ENCODE data around the gene RIMBP2.
A peak's percentile ranks its signal among the peaks of the same experiment; 100 is the strongest.

The RIMBP2 gene

DNA sequence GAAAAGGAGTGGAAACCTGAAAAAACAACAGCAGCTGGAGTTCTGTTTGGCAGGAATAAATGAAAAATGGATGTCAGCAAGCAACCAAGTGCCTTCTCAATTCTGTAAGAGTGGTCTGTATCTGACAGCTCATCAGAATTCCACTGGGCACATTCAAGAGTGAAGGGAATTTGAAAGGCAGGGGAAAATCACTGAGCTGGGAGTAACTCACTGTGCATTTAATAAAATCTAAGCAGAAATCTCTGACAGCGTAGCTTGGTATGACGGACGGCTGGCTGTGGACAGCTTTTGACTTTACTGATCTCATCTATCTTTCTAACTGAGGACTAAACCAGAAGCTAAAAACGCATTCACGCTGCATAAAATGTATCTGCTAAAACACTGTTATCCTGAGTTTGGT lies 153.4 kb downstream of the RIMBP2 start:
- no peak for DNase-seq

DNA sequence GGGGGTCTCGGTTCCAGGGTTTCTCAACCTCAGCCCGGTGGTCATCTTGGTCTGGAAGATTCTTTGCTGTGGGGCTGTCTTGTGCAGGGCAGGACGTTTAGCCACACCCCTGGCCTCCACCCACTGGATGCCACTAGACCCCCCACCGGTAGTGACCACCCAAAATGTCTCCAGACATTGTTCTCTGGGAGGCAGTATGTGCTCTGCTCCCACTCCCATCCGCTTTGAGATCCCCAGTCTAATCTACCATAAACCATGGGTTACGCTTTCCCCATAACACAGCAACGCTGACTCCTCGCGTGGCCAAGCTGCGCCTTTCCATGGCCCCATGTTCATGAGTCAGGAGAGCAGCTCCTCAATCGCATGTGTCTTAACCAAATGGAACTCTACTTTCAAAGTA lies 155.8 kb downstream of the RIMBP2 start:
- no peak for DNase-seq

GRCh38 chr12:130559806-130560205 lies 156.3 kb downstream of the RIMBP2 start:
- DNase-seq, result no peak

DNA sequence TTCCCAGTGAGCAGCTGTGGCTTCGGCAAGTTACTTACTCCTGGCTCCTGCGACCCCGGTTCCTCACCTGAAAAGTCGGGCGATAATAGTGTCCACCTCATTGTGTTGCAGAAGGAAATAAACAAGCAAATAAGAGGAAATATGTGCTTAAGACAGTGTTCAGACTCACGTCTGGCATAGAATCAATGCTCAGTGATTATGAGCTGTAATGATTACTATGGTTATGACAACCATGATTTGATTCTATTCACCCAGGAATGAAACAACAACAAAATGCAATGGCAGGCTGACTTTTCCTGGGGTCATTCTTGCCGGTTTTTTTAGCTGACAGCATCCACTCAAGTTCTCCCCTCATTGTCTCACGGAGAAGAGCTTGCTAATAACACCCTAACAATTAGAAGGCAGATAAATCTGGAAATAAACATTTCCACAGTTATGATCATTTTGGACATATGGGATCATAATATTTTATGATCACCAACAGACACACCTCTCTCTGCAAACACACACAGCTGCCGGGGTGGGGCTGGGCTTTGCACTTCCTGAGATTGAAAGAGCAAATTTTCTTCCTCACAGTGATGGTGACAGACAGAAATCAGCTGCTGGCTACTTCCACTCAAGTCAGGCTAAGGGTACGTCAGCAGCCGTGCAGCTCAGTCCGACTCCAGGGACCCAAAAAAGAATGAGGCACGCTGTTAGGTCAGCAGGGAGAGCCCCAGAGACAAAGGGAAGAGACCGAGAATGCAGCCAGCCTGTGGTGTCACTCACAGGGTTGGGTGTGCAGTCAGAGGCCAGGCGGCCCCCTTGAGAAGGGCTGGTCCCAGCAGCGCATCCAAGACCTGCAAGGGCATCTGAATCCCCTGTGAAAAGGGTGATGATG lies 158.0 kb downstream of the RIMBP2 start:
- peak; percentile 11 for DNase-seq

DNA sequence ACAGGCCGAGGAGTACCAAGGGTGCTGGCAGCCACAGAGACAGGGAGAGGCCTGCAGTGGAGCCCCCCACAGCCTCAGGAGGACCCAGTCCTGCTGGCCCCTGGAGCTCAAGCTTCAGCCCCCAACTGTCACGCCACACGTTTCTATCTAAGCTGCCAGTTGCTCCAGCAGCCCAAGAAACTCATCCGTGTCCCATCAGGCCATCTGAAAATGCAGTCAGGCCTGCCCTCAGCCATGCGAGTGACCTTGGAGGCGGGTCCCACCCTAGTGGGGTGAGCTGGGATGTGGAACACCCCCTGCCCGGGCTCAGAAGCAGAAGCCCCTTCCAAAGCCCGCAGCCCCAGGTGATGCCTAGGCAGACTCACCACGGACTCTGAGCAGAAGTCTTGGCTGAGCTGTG lies 158.9 kb downstream of the RIMBP2 start:
- DNase-seq, result no peak

GRCh38 chr12:130556486-130557055 lies 159.5 kb downstream of the RIMBP2 start:
- DNase-seq, result no peak

DNA sequence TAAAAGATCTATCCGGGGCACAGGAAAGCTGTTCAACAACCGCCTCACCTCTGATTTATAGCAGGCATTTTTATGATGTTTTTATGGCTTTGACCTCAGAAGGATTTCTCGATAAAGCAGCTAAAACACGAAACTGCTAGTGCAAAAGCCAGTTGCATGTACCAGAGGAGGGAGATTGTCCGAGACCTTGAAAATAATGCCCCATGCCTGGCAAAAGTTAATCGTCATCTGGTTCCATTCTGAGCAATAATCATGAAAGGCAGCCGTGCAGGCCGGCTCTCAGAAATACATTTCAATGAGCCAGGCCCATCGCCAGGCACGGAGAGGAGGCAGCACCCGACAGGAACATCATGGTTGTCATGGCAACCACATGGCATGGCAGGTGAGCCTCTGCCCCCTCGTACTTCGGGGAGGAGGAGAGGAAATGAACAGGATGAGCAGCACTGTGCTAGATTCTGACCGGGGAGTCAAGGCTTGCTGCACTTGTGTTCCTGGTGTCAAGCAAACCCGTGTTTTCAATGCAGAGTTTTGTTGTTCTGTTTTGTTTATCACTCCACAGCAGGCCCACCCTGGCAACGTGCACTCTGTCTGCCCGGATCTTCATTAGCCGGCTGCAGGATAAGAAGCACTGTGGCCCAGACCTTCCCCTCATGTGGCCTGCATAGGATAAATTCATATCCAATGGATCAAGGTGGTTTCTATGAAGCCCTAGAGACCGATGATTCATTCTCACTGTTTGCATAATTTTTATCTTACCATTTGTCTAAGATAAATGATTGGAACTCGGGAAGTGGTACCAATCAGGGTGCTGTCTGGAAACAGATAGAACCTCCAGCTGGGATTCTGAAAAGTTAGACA lies 160.2 kb downstream of the RIMBP2 start:
- DNase-seq, result peak; percentile 87

GRCh38 chr12:130555221-130555620 lies 160.9 kb downstream of the RIMBP2 start:
- DNase-seq, result no peak

GRCh38 chr12:130552483-130552996 lies 163.6 kb downstream of the RIMBP2 start:
- DNase-seq, result no peak

DNA sequence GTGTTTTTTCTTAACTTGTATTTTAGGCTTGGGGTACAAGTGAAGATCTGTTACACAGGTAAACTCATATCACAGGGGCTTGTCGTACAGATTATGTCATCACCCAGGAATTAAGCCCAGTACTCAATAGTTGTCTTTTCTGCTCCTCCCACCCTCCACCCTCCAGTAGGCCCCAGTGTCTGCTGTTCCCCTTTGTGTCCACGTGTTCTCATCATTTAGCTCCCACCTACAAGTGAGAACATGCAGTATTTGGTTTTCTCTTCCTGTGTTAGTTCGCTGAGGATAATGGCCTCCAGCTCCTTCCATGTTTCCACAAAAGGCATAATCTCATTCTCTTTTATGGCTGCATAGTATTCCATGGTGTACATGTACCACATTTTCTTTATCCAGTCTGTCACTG lies 166.7 kb downstream of the RIMBP2 start:
- no peak for DNase-seq

GRCh38 chr12:130547480-130548155 lies 168.5 kb downstream of the RIMBP2 start:
- no peak for DNase-seq

DNA sequence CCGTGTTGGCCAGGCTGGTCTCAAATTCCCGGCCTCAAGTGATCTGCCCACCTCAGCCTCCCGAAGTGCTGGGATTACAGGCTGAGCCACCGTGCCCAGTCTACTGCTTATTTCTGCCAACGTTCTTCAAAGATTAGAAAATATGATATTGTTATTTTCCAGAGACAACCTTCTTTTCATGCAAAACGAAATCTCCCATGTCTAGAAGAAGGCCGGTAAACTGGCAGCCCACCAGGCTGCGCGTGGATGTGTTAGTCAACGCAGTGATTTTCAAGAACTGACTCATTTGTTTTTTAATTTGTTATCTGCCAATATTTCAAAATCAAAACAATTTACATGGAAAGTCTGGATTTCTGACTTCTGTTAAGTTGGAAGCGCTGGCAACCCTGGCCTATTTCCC lies 169.6 kb downstream of the RIMBP2 start:
- no peak for DNase-seq

- DNase-seq, result no peak
Measured at GRCh38 chr12:130545475-130545874, 170.6 kb downstream of the RIMBP2 start.

GRCh38 chr12:130540376-130540775 lies 175.7 kb downstream of the RIMBP2 start:
- no peak for DNase-seq

DNA sequence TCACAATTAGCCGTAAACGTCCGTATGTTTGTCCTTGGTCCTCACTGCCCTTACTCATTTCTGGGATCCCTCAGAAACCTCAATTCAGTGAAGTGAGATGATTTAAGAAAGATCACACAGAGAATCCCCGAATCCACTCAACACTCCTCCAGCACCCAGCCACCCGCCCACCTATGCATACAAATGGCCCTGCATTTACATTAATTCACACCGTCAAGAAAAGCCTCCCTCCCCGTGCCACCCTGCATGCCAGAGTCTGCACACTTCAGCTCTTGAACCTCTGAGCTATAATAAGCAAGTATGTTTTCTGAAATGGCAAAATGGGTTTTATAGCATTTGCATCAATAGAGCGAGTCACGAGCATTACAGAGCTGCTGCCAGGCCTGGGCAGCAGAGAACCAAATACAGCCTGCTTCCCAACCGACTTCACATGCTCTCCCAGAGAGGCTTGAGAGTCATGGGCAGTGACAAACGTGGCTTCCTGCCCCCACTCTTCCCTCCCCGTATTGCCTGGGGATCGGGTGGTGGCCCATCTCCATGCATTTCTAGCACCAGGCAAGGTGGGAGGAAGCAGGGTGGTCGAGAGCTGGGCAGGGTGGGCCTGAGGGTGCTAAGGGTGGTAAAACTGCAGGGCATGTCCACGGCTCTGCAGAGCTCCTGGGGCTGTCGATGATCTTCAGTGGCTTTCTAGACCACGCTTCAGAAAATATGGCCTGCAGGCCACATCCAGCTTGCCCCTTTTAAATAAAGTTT lies 177.6 kb downstream of the RIMBP2 start:
- no peak for DNase-seq

GRCh38 chr12:130537655-130538054 lies 178.4 kb downstream of the RIMBP2 start:
- no peak for DNase-seq

DNA sequence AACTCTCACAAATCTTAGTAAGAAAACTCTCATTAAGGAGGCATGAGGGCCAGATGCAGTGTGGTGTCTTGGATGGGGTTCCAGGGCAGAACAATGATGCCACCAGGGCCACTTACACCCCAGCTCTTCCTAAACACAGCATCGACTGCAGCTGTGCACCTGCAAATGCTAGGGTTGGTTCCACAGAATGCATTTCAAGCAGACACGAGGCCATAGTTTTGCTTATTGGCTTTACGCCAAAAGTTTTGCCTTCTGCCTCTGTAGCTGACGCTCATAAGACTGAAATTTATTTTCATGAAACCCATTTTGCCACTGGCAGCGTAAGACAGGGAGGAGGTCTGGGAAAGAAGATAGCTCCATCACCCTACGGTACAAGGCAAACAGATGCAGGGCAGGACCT lies 179.0 kb downstream of the RIMBP2 start:
- DNase-seq, result peak; percentile 36

GRCh38 chr12:130530429-130530828 lies 185.7 kb downstream of the RIMBP2 start:
- no peak for DNase-seq

DNA sequence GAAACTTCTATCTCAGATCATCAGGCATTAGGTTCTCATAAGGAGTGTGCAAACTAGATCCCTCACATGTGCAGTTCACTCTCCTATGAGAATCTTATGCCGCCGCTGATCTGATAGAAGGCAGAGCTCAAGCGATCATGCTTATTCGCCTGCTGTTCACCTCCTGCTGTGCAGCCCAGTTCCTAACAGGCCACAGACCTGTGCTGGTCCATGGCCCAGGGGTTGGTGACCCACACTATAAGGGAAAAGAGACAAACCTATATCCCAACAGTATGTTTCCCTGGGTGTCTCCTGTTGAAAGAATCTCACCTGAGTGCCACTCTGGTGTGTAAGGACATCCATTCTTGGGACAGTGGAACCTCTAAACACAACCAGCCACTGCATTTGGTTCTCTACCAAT lies 186.3 kb downstream of the RIMBP2 start:
- DNase-seq, result no peak

- DNase-seq, result no peak
Measured at GRCh38 chr12:130527239-130527638, 188.9 kb downstream of the RIMBP2 start.

GRCh38 chr12:130526813-130527212 lies 189.3 kb downstream of the RIMBP2 start:
- DNase-seq, result no peak
